Endodermal cell (in vitro differentiated cells): Measurements from ENCODE around the gene SNX13. TPM values are rescaled to one million over a fixed set of nuclear protein-coding genes. Genes with fewer than 3 reads are reported as not detected.

Experiments
- DNase-seq: peaks from one replicate; pipeline ENCODE4 v3.0.0-alpha.2; 2017
- H3K27ac ChIP-seq: 2 replicates; pipeline ENCODE4 v1.5.1; 2013; ENCODE audit warnings: mild to moderate bottlenecking, low read depth, low read length, moderate library complexity
- H3K27me3 ChIP-seq: 2 replicates; pipeline ENCODE4 v1.6.1; 2013; ENCODE audit warnings: mild to moderate bottlenecking, low read length, moderate library complexity; ENCODE audit not compliant: insufficient read depth, control insufficient read depth, poor library complexity, severe bottlenecking
- H3K36me3 ChIP-seq: 2 replicates; pipeline ENCODE4 v1.7.0; 2013; ENCODE audit warnings: mild to moderate bottlenecking, low read length, moderate library complexity; ENCODE audit not compliant: control insufficient read depth, insufficient read depth
- H3K4me1 ChIP-seq: one replicate; pipeline ENCODE4 v1.7.0; 2013; ENCODE audit warnings: low read length; ENCODE audit not compliant: control insufficient read depth, insufficient read depth
- H3K4me3 ChIP-seq: 2 replicates; pipeline ENCODE4 v1.5.1; 2013; ENCODE audit warnings: mild to moderate bottlenecking, low read length, moderate library complexity
- H3K9ac ChIP-seq: 2 replicates; pipeline ENCODE4 v1.6.1; 2013; ENCODE audit warnings: mild to moderate bottlenecking, low read length, moderate library complexity; ENCODE audit not compliant: poor library complexity, severe bottlenecking; ENCODE audit errors: extremely low read depth
- H3K9me3 ChIP-seq: 2 replicates; pipeline ENCODE4 v1.6.1; 2013; ENCODE audit warnings: mild to moderate bottlenecking, low read length, moderate library complexity; ENCODE audit not compliant: control insufficient read depth
- H3K27ac Mint-ChIP-seq: 2 replicates; pipeline ENCODE4 v1.8.0; 2020; ENCODE audit warnings: mixed read lengths
- H3K27me3 Mint-ChIP-seq: 2 replicates; pipeline ENCODE4 v1.8.0; 2021; ENCODE audit warnings: mild to moderate bottlenecking, mixed read lengths; ENCODE audit not compliant: insufficient read depth
- H3K36me3 Mint-ChIP-seq: 2 replicates; pipeline ENCODE4 v1.8.0; 2020; ENCODE audit warnings: low read depth, mixed read lengths
- H3K4me1 Mint-ChIP-seq: 2 replicates; pipeline ENCODE4 v1.8.0; 2020; ENCODE audit warnings: mixed read lengths
- H3K4me3 Mint-ChIP-seq: 2 replicates; pipeline ENCODE4 v1.8.0; 2020; ENCODE audit warnings: mild to moderate bottlenecking, moderate library complexity, mixed read lengths
- H3K9me3 Mint-ChIP-seq: 2 replicates; pipeline ENCODE4 v1.8.0; 2020; ENCODE audit warnings: mild to moderate bottlenecking, mixed read lengths
- CTCF ChIP-seq: fragments of 200-600 bp; sonication (generic); conservative IDR thresholded peaks from 2 replicates; pipeline ENCODE4 v1.5.0; 2021; ENCODE audit warnings: antibody characterized with exemption, mild to moderate bottlenecking
- WGBS, 2 experiments: methylation state at CpG; one replicate each; pipeline versions ENCODE4 v1.1.5 to v1.1.7; 2013; ENCODE audit warnings: missing lambda C conversion rate in 2 of 2, mixed read lengths in 1 of 2; ENCODE audit not compliant: insufficient coverage in 1 of 2, insufficient read length in 1 of 2; 5-methylcytosine and 5-hydroxymethylcytosine counted together
- total RNA-seq, 2 donors: library from RNA; stranded (reverse); fragmentation: NEBNext Ultra II Directional in 1 of 2; extraction: Animal tissue kit (Norgen Biotek cat#: 25700) in 1 of 2; gene quantifications; 2 replicates in 1 of 2; 3 replicates in 1 of 2; pipeline ENCODE4 v1.2.1, GENCODE V29; 2021

The SNX13 gene
- total RNA-seq, 2 donors from 2014 or later: 32.8 to 38.8 TPM

- Histone ChIP-seq H3K9me3 (no peaks in the 10 kb centered on the region), H3K27ac (no peak overlapping the region), H3K9ac (no peak overlapping the region), H3K27me3 (no peaks in the 10 kb centered on the region), H3K36me3 (peaks cover 13% of the 10 kb centered on the region), H3K4me1 (peaks cover 7% of the 10 kb centered on the region), H3K4me3 (no peak overlapping the region)
- H3K36me3 Mint-ChIP-seq: peaks cover 14% of the 10 kb centered on the region
- peaks cover 17% of the 10 kb centered on the region for H3K4me1 Mint-ChIP-seq
- no peaks in the 10 kb centered on the region for H3K9me3 Mint-ChIP-seq
- TF ChIP-seq CTCF: no peak
- no peak overlapping the region for H3K27ac Mint-ChIP-seq
- no peaks in the 10 kb centered on the region for H3K27me3 Mint-ChIP-seq
- H3K4me3 Mint-ChIP-seq: no peak overlapping the region
- no peak for DNase-seq
Measured at GRCh38 chr7:17843041-17843440, 97.3 kb downstream of the SNX13 start.

- DNase-seq: no peak
- no peak overlapping the region for H3K27ac Mint-ChIP-seq
- Histone ChIP-seq H3K27ac (no peak overlapping the region), H3K9ac (no peak overlapping the region), H3K4me1 (no peaks in the 10 kb centered on the region), H3K27me3 (no peaks in the 10 kb centered on the region), H3K36me3 (peaks cover 6% of the 10 kb centered on the region), H3K9me3 (no peaks in the 10 kb centered on the region), H3K4me3 (no peak overlapping the region)
- no peaks in the 10 kb centered on the region for H3K9me3 Mint-ChIP-seq
- TF ChIP-seq CTCF: no peak
- no peaks in the 10 kb centered on the region for H3K36me3 Mint-ChIP-seq
- no peaks in the 10 kb centered on the region for H3K27me3 Mint-ChIP-seq
- H3K4me3 Mint-ChIP-seq: no peak overlapping the region
- peaks cover 2% of the 10 kb centered on the region for H3K4me1 Mint-ChIP-seq
Measured at GRCh38 chr7:17832820-17833355, 107.4 kb downstream of the SNX13 start.

- H3K4me3 ChIP-seq: no peak overlapping the region
- no peak overlapping the region for H3K27ac ChIP-seq
- no CpG with 5 or more reads among the region's 1 CpG for WGBS, 2 experiments
- no peaks in the 10 kb centered on the region for H3K9me3 Mint-ChIP-seq
- peaks cover 5% of the 10 kb centered on the region for H3K36me3 ChIP-seq
- no peaks in the 10 kb centered on the region for H3K9me3 ChIP-seq
- peaks cover 2% of the 10 kb centered on the region for H3K4me1 Mint-ChIP-seq
- H3K4me1 ChIP-seq: no peaks in the 10 kb centered on the region
- H3K27me3 Mint-ChIP-seq: no peaks in the 10 kb centered on the region
- no peak for TF ChIP-seq CTCF
- DNase-seq: no peak
- H3K27me3 ChIP-seq: no peaks in the 10 kb centered on the region
- no peak overlapping the region for H3K4me3 Mint-ChIP-seq
- H3K9ac ChIP-seq: no peak overlapping the region
- H3K36me3 Mint-ChIP-seq: no peaks in the 10 kb centered on the region
- H3K27ac Mint-ChIP-seq: no peak overlapping the region
Measured at GRCh38 chr7:17832242-17832641, 108.1 kb downstream of the SNX13 start.
